Aorta (tissue), 5 donors: ENCODE measurements around the gene SPDYE4. TPM values are rescaled to one million over a fixed set of nuclear protein-coding genes. Genes with fewer than 3 reads are reported as not detected.

ENCODE experiments used
- ATAC-seq: fragments of 200-7000 bp; cut with Tn5 transposase; one replicate; pipeline ENCODE4 v1.9.1; 2022; ENCODE audit warnings: moderate library complexity; ENCODE audit not compliant: low FRiP score
- DNase-seq, 2 donors: peaks; one replicate each; pipeline ENCODE4 v3.0.0-alpha.2; 2020
- H3K27ac ChIP-seq, 2 donors: one replicate each; pipeline ENCODE4 v1.5.1; 2013; ENCODE audit warnings: low read length in 2 of 2, mild to moderate bottlenecking in 2 of 2, moderate library complexity in 2 of 2, control low read depth in 1 of 2, inconsistent platforms in 1 of 2, low read depth in 1 of 2
- H3K27me3 ChIP-seq, 2 donors: one replicate each; pipeline ENCODE4 v1.6.1; 2013; ENCODE audit warnings: control low read depth in 1 of 2, low read length in 1 of 2, mild to moderate bottlenecking in 1 of 2, moderate library complexity in 1 of 2; ENCODE audit not compliant: insufficient read depth in 2 of 2, control insufficient read depth in 1 of 2
- H3K36me3 ChIP-seq, 2 donors: one replicate each; pipeline ENCODE4 v1.6.1; 2013; ENCODE audit warnings: control low read depth in 1 of 2, low read length in 1 of 2, mild to moderate bottlenecking in 1 of 2; ENCODE audit not compliant: insufficient read depth in 2 of 2, control insufficient read depth in 1 of 2
- H3K4me1 ChIP-seq, 2 donors: one replicate each; pipeline ENCODE4 v1.6.1; 2013; ENCODE audit warnings: low read length in 2 of 2, control low read depth in 1 of 2, mild to moderate bottlenecking in 1 of 2, moderate library complexity in 1 of 2; ENCODE audit not compliant: insufficient read depth in 2 of 2, control insufficient read depth in 1 of 2
- H3K4me3 ChIP-seq, 2 donors: one replicate each; pipeline ENCODE4 v1.5.1; 2013; ENCODE audit warnings: low read length in 2 of 2, control low read depth in 1 of 2, mild to moderate bottlenecking in 1 of 2
- H3K9me3 ChIP-seq: one replicate; pipeline ENCODE4 v1.6.1; 2013; ENCODE audit warnings: mild to moderate bottlenecking, low read length; ENCODE audit not compliant: control insufficient read depth
- WGBS, 2 donors: extraction: QIAGEN DNeasy Blood & Tissue Kit; methylation state at CpG; one replicate each; pipeline ENCODE4 v1.1.7; 2013; 5-methylcytosine and 5-hydroxymethylcytosine counted together
- intact Hi-C, 2 donors: fragments of 100-400 bp; cut with DNase I; formaldehyde crosslinking; loops; one replicate each; pipeline versions ENCODE4 v1.14.2 to v1.15.0; 2022
- polyA plus RNA-seq, 2 donors: library from polyadenylated mRNA; stranded (reverse); fragments of 200-250 nt; gene quantifications; one replicate each; pipeline ENCODE4 v1.2.3, GENCODE V29; 2013
- total RNA-seq, 2 donors: library from RNA; stranded (reverse); fragmentation: NEBNext Ultra II Directional; extraction: Animal tissue kit (Norgen Biotek cat#: 25700); gene quantifications; one replicate each; pipeline ENCODE4 v1.2.1, GENCODE V29; 2021
- donor health status: healthy with polysubstance abuse.
- donor health status: Bipolar disorder and iron deficiency.
- donor health status: DM: no; HTN: no; CAD: no.
- donor health status: DM: no; HTN: no; CAD: no.
- donor health status: DM: yes; HTN: yes; CAD: no.

The SPDYE4 gene
- total and polyA plus RNA-seq, 4 donors = not detected

- intact Hi-C loops = no loop called here
- Histone ChIP-seq H3K36me3 (no peaks in the 10 kb centered on the region), H3K27me3 (no peaks in the 10 kb centered on the region), H3K4me1 (no peaks in the 10 kb centered on the region), H3K4me3 (no peak overlapping the region), H3K27ac (no peak overlapping the region), H3K9me3 (no peaks in the 10 kb centered on the region)
- no peak for DNase-seq
- ATAC-seq = no peak
- 86 to 91% methylated on average over 4 of the region's 4 CpGs for WGBS, 2 donors
Measured at GRCh38 chr17:8791248-8791909, 33.0 kb upstream of the SPDYE4 start.

GRCh38 chr17:8789743-8790142 is 31.4 kb upstream of the SPDYE4 start:
- Histone ChIP-seq H3K4me1 (no peaks in the 10 kb centered on the region), H3K27me3 (no peaks in the 10 kb centered on the region), H3K27ac (no peak overlapping the region), H3K9me3 (no peaks in the 10 kb centered on the region), H3K4me3 (no peak overlapping the region), H3K36me3 (no peaks in the 10 kb centered on the region)
- DNase-seq (no peak), ATAC-seq (no peak)
- 87 to 88% methylated on average over 10 of the region's 10 CpGs for WGBS, 2 donors
- intact Hi-C loops = loop anchor here in 1 of 2 donors (5.0 kb wide), 1 partner anchor 377 kb away; no protein-coding TSS in a partner anchor

GRCh38 chr17:8788998-8789397 is 30.7 kb upstream of the SPDYE4 start:
- H3K9me3 ChIP-seq = no peaks in the 10 kb centered on the region
- ATAC-seq (no peak), DNase-seq (no peak)
- intact Hi-C loops = loop anchor here in 1 of 2 donors (5.0 kb wide), 1 partner anchor 377 kb away; no protein-coding TSS in a partner anchor
- no peak overlapping the region for H3K27ac ChIP-seq
- no peaks in the 10 kb centered on the region for H3K4me1 ChIP-seq
- WGBS, 2 donors = 94 to 98% methylated on average over 2 of the region's 2 CpGs
- no peaks in the 10 kb centered on the region for H3K27me3 ChIP-seq
- no peaks in the 10 kb centered on the region for H3K36me3 ChIP-seq
- no peak overlapping the region for H3K4me3 ChIP-seq

GRCh38 chr17:8785547-8786413 is 27.4 kb upstream of the SPDYE4 start:
- intact Hi-C loops = loop anchor here (2.0 to 5.0 kb wide), 3 partner anchors 33 to 375 kb away; no protein-coding TSS in a partner anchor
- 22 to 23% methylated on average over 19 of the region's 19 CpGs for WGBS, 2 donors
- H3K36me3 ChIP-seq = no peaks in the 10 kb centered on the region

GRCh38 chr17:8782176-8782575 is 23.8 kb upstream of the SPDYE4 start:
- Histone ChIP-seq H3K4me1 (no peaks in the 10 kb centered on the region), H3K27ac (no peak overlapping the region), H3K9me3 (no peaks in the 10 kb centered on the region), H3K4me3 (no peak overlapping the region), H3K27me3 (no peaks in the 10 kb centered on the region), H3K36me3 (no peaks in the 10 kb centered on the region)
- ATAC-seq (no peak), DNase-seq (no peak)
- intact Hi-C loops = no loop called here
- WGBS, 2 donors = 95 to 100% methylated on average over 1 of the region's 1 CpG

More at GRCh38 chr17:8785547-8786413, 27.4 kb upstream of the SPDYE4 start:
- no peaks in the 10 kb centered on the region for H3K4me1 ChIP-seq
- no peaks in the 10 kb centered on the region for H3K9me3 ChIP-seq
- H3K27me3 ChIP-seq = no peaks in the 10 kb centered on the region
- DNase-seq (peak; percentile 90 to 96), ATAC-seq (peak; percentile 91)
- H3K27ac ChIP-seq = peak overlapping the region in 1 of 2 donors; percentile 61
- no peak overlapping the region for H3K4me3 ChIP-seq

- H3K27me3 ChIP-seq = no peaks in the 10 kb centered on the region
- ATAC-seq = no peak
- WGBS, 2 donors = 91 to 92% methylated on average over 4 of the region's 4 CpGs
- DNase-seq = no peak
- H3K4me3 ChIP-seq = no peak overlapping the region
- H3K4me1 ChIP-seq = peaks cover 0 to under 1% of the 10 kb centered on the region in 2 donors
- H3K9me3 ChIP-seq = no peaks in the 10 kb centered on the region
- intact Hi-C loops = no loop called here
- no peak overlapping the region for H3K27ac ChIP-seq
- no peaks in the 10 kb centered on the region for H3K36me3 ChIP-seq
Measured at GRCh38 chr17:8781776-8782175, 23.4 kb upstream of the SPDYE4 start.

GRCh38 chr17:8776881-8777280 is 18.5 kb upstream of the SPDYE4 start:
- no peaks in the 10 kb centered on the region for H3K9me3 ChIP-seq
- ATAC-seq = no peak
- no peak for DNase-seq
- intact Hi-C loops = no loop called here
- no peaks in the 10 kb centered on the region for H3K36me3 ChIP-seq
- no peaks in the 10 kb centered on the region for H3K27me3 ChIP-seq
- H3K4me3 ChIP-seq = no peak overlapping the region
- 74 to 84% methylated on average over 1 of the region's 1 CpG for WGBS, 2 donors
- no peak overlapping the region for H3K27ac ChIP-seq
- H3K4me1 ChIP-seq = peaks cover 0 to 2% of the 10 kb centered on the region in 2 donors

- intact Hi-C loops = no loop called here
- no peak for DNase-seq
- peak overlapping the region in 1 of 2 donors; percentile 71 for H3K27ac ChIP-seq
Measured at GRCh38 chr17:8776248-8776647, 17.9 kb upstream of the SPDYE4 start.

More at GRCh38 chr17:8776248-8776647, 17.9 kb upstream of the SPDYE4 start:
- peaks cover 0 to 2% of the 10 kb centered on the region in 2 donors for H3K4me1 ChIP-seq
- ATAC-seq = peak; percentile 33
- H3K27me3 ChIP-seq = no peaks in the 10 kb centered on the region
- no peaks in the 10 kb centered on the region for H3K9me3 ChIP-seq
- H3K36me3 ChIP-seq = no peaks in the 10 kb centered on the region
- no peak overlapping the region for H3K4me3 ChIP-seq
